RCC 7860 (cell line): Measurements from ENCODE around the gene PJA1.
A peak's percentile ranks its signal among the peaks of the same experiment; 100 is the strongest.

ENCODE experiments used
- DNase-seq: peaks from one replicate; pipeline ENCODE4 v3.0.0-alpha.2; 2015; ENCODE audit warnings: low spot score
- FAIRE-seq: peaks from 2 replicates; lab custom pipeline; 2012; peaks lifted over from hg19 to GRCh38; lab: Jason Lieb, UNC

Gene PJA1

GRCh38 chrX:69144838-69145680 lies 20.2 kb downstream of the PJA1 start:
- DNase-seq (no peak), FAIRE-seq (no peak)

- DNase-seq (no peak), FAIRE-seq (no peak)
Measured at GRCh38 chrX:69143530-69143929, 21.7 kb downstream of the PJA1 start.

- DNase-seq (no peak), FAIRE-seq (no peak)
Measured at GRCh38 chrX:69142788-69143469, 22.3 kb downstream of the PJA1 start.

- DNase-seq (no peak), FAIRE-seq (no peak)
Measured at GRCh38 chrX:69140837-69141236, 24.4 kb downstream of the PJA1 start.

- FAIRE-seq (no peak), DNase-seq (no peak)
Measured at GRCh38 chrX:69139516-69139915, 25.7 kb downstream of the PJA1 start.

GRCh38 chrX:69138512-69138911 lies 26.7 kb downstream of the PJA1 start:
- DNase-seq, result no peak

GRCh38 chrX:69138118-69138390 lies 27.2 kb downstream of the PJA1 start:
- FAIRE-seq (no peak), DNase-seq (no peak)

More at GRCh38 chrX:69138512-69138911, 26.7 kb downstream of the PJA1 start:
- no peak for FAIRE-seq

- no peak for DNase-seq
- no peak for FAIRE-seq
Measured at GRCh38 chrX:69137371-69138117, 27.7 kb downstream of the PJA1 start.

- DNase-seq (no peak), FAIRE-seq (no peak)
Measured at GRCh38 chrX:69136546-69137331, 28.5 kb downstream of the PJA1 start.

GRCh38 chrX:69133921-69134542 lies 31.2 kb downstream of the PJA1 start:
- FAIRE-seq (no peak), DNase-seq (peak; percentile 34)

GRCh38 chrX:69131886-69132285 lies 33.4 kb downstream of the PJA1 start:
- no peak for FAIRE-seq
- DNase-seq, result no peak

GRCh38 chrX:69130439-69130838 lies 34.8 kb downstream of the PJA1 start:
- DNase-seq (no peak), FAIRE-seq (no peak)

- DNase-seq, result no peak
- FAIRE-seq, result no peak
Measured at GRCh38 chrX:69128588-69128987, 36.7 kb downstream of the PJA1 start.

GRCh38 chrX:69127466-69127865 lies 37.8 kb downstream of the PJA1 start:
- FAIRE-seq (no peak), DNase-seq (no peak)

- FAIRE-seq, result no peak
- no peak for DNase-seq
Measured at GRCh38 chrX:69126642-69127041, 38.6 kb downstream of the PJA1 start.

GRCh38 chrX:69125094-69125493 lies 40.2 kb downstream of the PJA1 start:
- no peak for FAIRE-seq
- no peak for DNase-seq

GRCh38 chrX:69124108-69124507 lies 41.1 kb downstream of the PJA1 start:
- FAIRE-seq (no peak), DNase-seq (no peak)

- FAIRE-seq (no peak), DNase-seq (no peak)
Measured at GRCh38 chrX:69123481-69123880, 41.8 kb downstream of the PJA1 start.

- DNase-seq, result no peak
- no peak for FAIRE-seq
Measured at GRCh38 chrX:69121321-69122000, 43.8 kb downstream of the PJA1 start.

GRCh38 chrX:69120476-69120875 lies 44.8 kb downstream of the PJA1 start:
- DNase-seq (no peak), FAIRE-seq (no peak)
